ENCODE data around the gene SMAD9. TPM values are rescaled to one million over a fixed set of nuclear protein-coding genes. Genes with fewer than 3 reads are reported as not detected.

SMAD9 gene
- total and polyA plus RNA-seq, 7 experiments from 2014 or later: 0.02 to 0.05 TPM; not detected in 5

GRCh38 chr13:36817996-36818803, 101.8 kb downstream of the SMAD9 start:
- CTCF ChIA-PET: no interaction called here
- Mint-ChIP-seq H3K27me3 (peaks cover 7 to 25% (median 9%) of the 10 kb centered on the region in 5 donors), H3K36me3 (peaks cover 0 to 7% (median 0%) of the 10 kb centered on the region in 5 donors), H3K4me3 (peak overlapping the region; percentile 90 to 98 (median 92)), H3K27ac (peak overlapping the region; percentile 70 to 96 (median 94)), H3K4me1 (peaks cover 25 to 52% (median 46%) of the 10 kb centered on the region in 7 donors), H3K9me3 (no peaks in the 10 kb centered on the region)
- Histone ChIP-seq H3K4me3 (ENCODE audit: low read length) (peak overlapping the region; percentile 86), H3K27me3 (ENCODE audit: control insufficient read depth in 2 of 2, insufficient read depth in 2 of 2, low read length in 2 of 2) (no peaks in the 10 kb centered on the region), H3K27ac (ENCODE audit: low read depth, low read length) (peak overlapping the region; percentile 93), H3K36me3 (ENCODE audit: control insufficient read depth in 2 of 3, insufficient read depth in 3 of 3, low read length in 3 of 3) (no peaks in the 10 kb centered on the region), H3K9me3 (ENCODE audit: control insufficient read depth in 2 of 3, low read length in 3 of 3) (no peaks in the 10 kb centered on the region), H3K4me1 (ENCODE audit: control insufficient read depth in 2 of 2, insufficient read depth in 2 of 2, low read length in 2 of 2) (peaks cover 11 to 12% of the 10 kb centered on the region in 2 donors)
- no peak for ATAC-seq
- intact Hi-C loops (cut with micrococcal nuclease): loop anchor here in 1 of 2 donors (5.0 kb wide), 2 partner anchors 386 to 401 kb away; partner anchors contain the start of gene CCNA1
- DNase-seq: peak in 1 of 9 donors; percentile 2
- POLR2A ChIA-PET: interaction anchor here (3.1 kb wide), 1 partner anchor 182 kb away, joined by 12 read pairs; the partner anchor contains the start of gene EXOSC8

DNA sequence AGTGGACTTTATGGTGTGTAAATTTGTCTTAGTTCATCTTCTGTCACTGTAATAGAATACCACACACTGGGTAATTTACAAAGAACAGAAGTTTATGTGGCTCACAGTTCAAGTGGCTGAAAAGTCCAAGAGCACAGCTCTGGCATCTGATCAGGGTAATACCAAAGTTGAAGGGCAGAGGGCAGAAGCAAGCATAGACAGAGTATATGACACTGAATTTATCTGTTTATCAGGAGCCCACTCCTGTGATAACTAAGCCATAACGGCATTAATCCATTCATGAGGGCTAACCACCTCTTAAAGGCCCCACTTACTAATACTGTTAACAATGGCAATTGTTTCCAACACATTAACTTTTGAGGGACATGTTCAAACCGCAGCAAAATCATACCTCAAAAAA, 105.0 kb downstream of the SMAD9 start:
- ATAC-seq: no peak

GRCh38 chr13:36814465-36814864, 105.6 kb downstream of the SMAD9 start:
- no peaks in the 10 kb centered on the region for H3K36me3 ChIP-seq (ENCODE audit: control insufficient read depth in 2 of 3, insufficient read depth in 3 of 3, low read length in 3 of 3)
- no peak overlapping the region for H3K4me3 Mint-ChIP-seq
- H3K27me3 ChIP-seq (ENCODE audit: control insufficient read depth in 2 of 2, insufficient read depth in 2 of 2, low read length in 2 of 2): no peaks in the 10 kb centered on the region
- intact Hi-C loops (cut with micrococcal nuclease): no loop called here
- H3K27ac Mint-ChIP-seq: no peak overlapping the region
- ChIA-PET POLR2A (no interaction called here), CTCF (no interaction called here)
- no peaks in the 10 kb centered on the region for H3K9me3 ChIP-seq (ENCODE audit: control insufficient read depth in 2 of 3, low read length in 3 of 3)
- no peak overlapping the region for H3K27ac ChIP-seq (ENCODE audit: low read depth, low read length)
- ATAC-seq (no peak), DNase-seq (no peak)
- no peaks in the 10 kb centered on the region for H3K4me1 ChIP-seq (ENCODE audit: control insufficient read depth in 2 of 2, insufficient read depth in 2 of 2, low read length in 2 of 2)
- H3K36me3 Mint-ChIP-seq: peaks cover 0 to 11% (median 0%) of the 10 kb centered on the region in 5 donors
- no peak overlapping the region for H3K4me3 ChIP-seq (ENCODE audit: low read length)
- peaks cover 6 to 15% (median 10%) of the 10 kb centered on the region in 7 donors for H3K4me1 Mint-ChIP-seq
- H3K27me3 Mint-ChIP-seq: peaks cover 27 to 51% (median 31%) of the 10 kb centered on the region in 5 donors
- H3K9me3 Mint-ChIP-seq: peaks cover 0 to 1% (median 0%) of the 10 kb centered on the region in 11 donors

More for the DNA sequence above, 105.0 kb downstream of the SMAD9 start:
- Mint-ChIP-seq H3K27ac (no peak overlapping the region), H3K4me1 (peaks cover 10 to 20% (median 16%) of the 10 kb centered on the region in 7 donors), H3K9me3 (peaks cover 0 to 1% (median 0%) of the 10 kb centered on the region in 11 donors), H3K27me3 (peaks cover 27 to 48% (median 28%) of the 10 kb centered on the region in 5 donors), H3K36me3 (peaks cover 0 to 11% (median 0%) of the 10 kb centered on the region in 5 donors), H3K4me3 (no peak overlapping the region)
- Histone ChIP-seq H3K4me1 (ENCODE audit: control insufficient read depth in 2 of 2, insufficient read depth in 2 of 2, low read length in 2 of 2) (peaks cover 2% of the 10 kb centered on the region in 2 donors), H3K27me3 (ENCODE audit: control insufficient read depth in 2 of 2, insufficient read depth in 2 of 2, low read length in 2 of 2) (no peaks in the 10 kb centered on the region), H3K4me3 (ENCODE audit: low read length) (no peak overlapping the region), H3K36me3 (ENCODE audit: control insufficient read depth in 2 of 3, insufficient read depth in 3 of 3, low read length in 3 of 3) (no peaks in the 10 kb centered on the region), H3K27ac (ENCODE audit: low read depth, low read length) (no peak overlapping the region), H3K9me3 (ENCODE audit: control insufficient read depth in 2 of 3, low read length in 3 of 3) (no peaks in the 10 kb centered on the region)
- POLR2A ChIA-PET: interaction anchor here (0.8 kb wide), 1 partner anchor 9 kb away, joined by 3 read pairs; no protein-coding TSS in a partner anchor
- CTCF ChIA-PET: no interaction called here
- DNase-seq: peak in 1 of 9 donors; percentile 14
- intact Hi-C loops (cut with micrococcal nuclease): loop anchor here in 1 of 2 donors (5.0 kb wide), 2 partner anchors 383 to 398 kb away; partner anchors contain the start of gene CCNA1

GRCh38 chr13:36813225-36813624, 106.8 kb downstream of the SMAD9 start:
- H3K27me3 Mint-ChIP-seq: peaks cover 32 to 53% (median 36%) of the 10 kb centered on the region in 5 donors

DNA sequence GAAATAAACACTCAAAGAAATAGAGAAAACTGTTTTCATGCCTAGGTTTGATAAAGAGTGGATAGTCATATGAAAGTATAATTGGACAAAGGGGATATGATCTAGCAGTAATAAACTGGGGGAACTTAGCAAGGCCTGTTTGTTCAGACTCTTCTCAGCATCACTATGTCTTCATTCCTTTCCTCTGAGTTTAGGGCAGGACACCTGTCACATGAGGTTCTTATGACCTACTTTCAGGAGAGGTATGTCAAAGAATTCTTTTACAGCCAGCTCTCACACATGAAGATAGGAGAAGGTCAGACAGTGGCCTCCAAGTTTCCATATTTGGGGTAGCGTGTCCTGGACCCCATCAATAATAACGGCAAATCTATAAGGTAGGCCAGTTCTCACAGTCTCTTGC, 112.4 kb downstream of the SMAD9 start:
- DNase-seq (no peak), ATAC-seq (no peak)
- Mint-ChIP-seq H3K27ac (no peak overlapping the region), H3K27me3 (peaks cover 43 to 58% (median 52%) of the 10 kb centered on the region in 5 donors), H3K4me3 (no peak overlapping the region), H3K36me3 (peaks cover 0 to 4% (median 0%) of the 10 kb centered on the region in 5 donors), H3K9me3 (peaks cover 0 to 1% (median 0%) of the 10 kb centered on the region in 11 donors), H3K4me1 (no peaks in the 10 kb centered on the region)
- no peak overlapping the region for H3K27ac ChIP-seq (ENCODE audit: low read depth, low read length)
- intact Hi-C loops (cut with micrococcal nuclease): no loop called here
- no peaks in the 10 kb centered on the region for H3K9me3 ChIP-seq (ENCODE audit: control insufficient read depth in 2 of 3, low read length in 3 of 3)
- ChIA-PET CTCF (no interaction called here), POLR2A (no interaction called here)
- no peak overlapping the region for H3K4me3 ChIP-seq (ENCODE audit: low read length)
- no peaks in the 10 kb centered on the region for H3K36me3 ChIP-seq (ENCODE audit: control insufficient read depth in 2 of 3, insufficient read depth in 3 of 3, low read length in 3 of 3)
- no peaks in the 10 kb centered on the region for H3K27me3 ChIP-seq (ENCODE audit: control insufficient read depth in 2 of 2, insufficient read depth in 2 of 2, low read length in 2 of 2)
- H3K4me1 ChIP-seq (ENCODE audit: control insufficient read depth in 2 of 2, insufficient read depth in 2 of 2, low read length in 2 of 2): no peaks in the 10 kb centered on the region

More at GRCh38 chr13:36813225-36813624, 106.8 kb downstream of the SMAD9 start:
- peaks cover 0 to 11% (median 0%) of the 10 kb centered on the region in 5 donors for H3K36me3 Mint-ChIP-seq
- H3K4me1 Mint-ChIP-seq: peaks cover 0 to 8% (median 5%) of the 10 kb centered on the region in 7 donors
- POLR2A ChIA-PET: no interaction called here
- Histone ChIP-seq H3K27ac (ENCODE audit: low read depth, low read length) (no peak overlapping the region), H3K27me3 (ENCODE audit: control insufficient read depth in 2 of 2, insufficient read depth in 2 of 2, low read length in 2 of 2) (no peaks in the 10 kb centered on the region), H3K4me1 (ENCODE audit: control insufficient read depth in 2 of 2, insufficient read depth in 2 of 2, low read length in 2 of 2) (no peaks in the 10 kb centered on the region), H3K4me3 (ENCODE audit: low read length) (no peak overlapping the region), H3K9me3 (ENCODE audit: control insufficient read depth in 2 of 3, low read length in 3 of 3) (no peaks in the 10 kb centered on the region), H3K36me3 (ENCODE audit: control insufficient read depth in 2 of 3, insufficient read depth in 3 of 3, low read length in 3 of 3) (no peaks in the 10 kb centered on the region)
- peaks cover 0 to 1% (median 0%) of the 10 kb centered on the region in 11 donors for H3K9me3 Mint-ChIP-seq
- H3K4me3 Mint-ChIP-seq: no peak overlapping the region
- CTCF ChIA-PET: no interaction called here
- H3K27ac Mint-ChIP-seq: no peak overlapping the region
- intact Hi-C loops (cut with micrococcal nuclease): no loop called here
- DNase-seq (no peak), ATAC-seq (no peak)

DNA sequence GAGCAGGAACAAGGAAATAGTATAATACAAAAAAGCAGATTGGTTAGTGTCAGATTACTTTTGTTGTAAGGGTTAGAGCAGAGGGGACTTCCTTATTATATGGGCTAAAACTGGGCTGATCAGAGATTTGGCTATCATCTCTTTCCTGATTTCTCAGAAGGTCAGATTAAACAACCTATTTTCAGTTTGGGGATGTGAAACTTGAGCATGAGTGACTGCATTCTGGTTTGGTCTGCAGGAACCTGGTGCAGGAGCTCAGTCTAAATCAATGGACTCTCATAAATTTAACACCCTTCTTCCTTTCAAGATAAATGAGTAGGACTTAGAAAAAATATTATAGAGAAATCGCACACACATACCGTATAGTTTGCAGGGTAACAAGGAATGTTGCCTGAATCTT, 113.9 kb downstream of the SMAD9 start:
- H3K9me3 Mint-ChIP-seq: no peaks in the 10 kb centered on the region
- intact Hi-C loops (cut with micrococcal nuclease): no loop called here
- ATAC-seq: no peak
- ChIA-PET POLR2A (interaction anchor here (1.1 kb wide), 1 partner anchor 9 kb away, joined by 3 read pairs; no protein-coding TSS in a partner anchor), CTCF (no interaction called here)
- H3K4me3 Mint-ChIP-seq: no peak overlapping the region
- no peaks in the 10 kb centered on the region for H3K36me3 ChIP-seq (ENCODE audit: control insufficient read depth in 2 of 3, insufficient read depth in 3 of 3, low read length in 3 of 3)
- no peak overlapping the region for H3K27ac Mint-ChIP-seq
- H3K9me3 ChIP-seq (ENCODE audit: control insufficient read depth in 2 of 3, low read length in 3 of 3): no peaks in the 10 kb centered on the region
- no peaks in the 10 kb centered on the region for H3K4me1 ChIP-seq (ENCODE audit: control insufficient read depth in 2 of 2, insufficient read depth in 2 of 2, low read length in 2 of 2)
- no peak overlapping the region for H3K4me3 ChIP-seq (ENCODE audit: low read length)
- no peaks in the 10 kb centered on the region for H3K27me3 ChIP-seq (ENCODE audit: control insufficient read depth in 2 of 2, insufficient read depth in 2 of 2, low read length in 2 of 2)
- no peaks in the 10 kb centered on the region for H3K36me3 Mint-ChIP-seq
- DNase-seq: no peak
- H3K27me3 Mint-ChIP-seq: peaks cover 35 to 49% (median 46%) of the 10 kb centered on the region in 5 donors
- H3K27ac ChIP-seq (ENCODE audit: low read depth, low read length): no peak overlapping the region
- no peaks in the 10 kb centered on the region for H3K4me1 Mint-ChIP-seq

Data from naive thymus-derived CD4-positive, alpha-beta T cell (primary cell).